ENCODE data around the gene CCL3.

The CCL3 gene

DNA sequence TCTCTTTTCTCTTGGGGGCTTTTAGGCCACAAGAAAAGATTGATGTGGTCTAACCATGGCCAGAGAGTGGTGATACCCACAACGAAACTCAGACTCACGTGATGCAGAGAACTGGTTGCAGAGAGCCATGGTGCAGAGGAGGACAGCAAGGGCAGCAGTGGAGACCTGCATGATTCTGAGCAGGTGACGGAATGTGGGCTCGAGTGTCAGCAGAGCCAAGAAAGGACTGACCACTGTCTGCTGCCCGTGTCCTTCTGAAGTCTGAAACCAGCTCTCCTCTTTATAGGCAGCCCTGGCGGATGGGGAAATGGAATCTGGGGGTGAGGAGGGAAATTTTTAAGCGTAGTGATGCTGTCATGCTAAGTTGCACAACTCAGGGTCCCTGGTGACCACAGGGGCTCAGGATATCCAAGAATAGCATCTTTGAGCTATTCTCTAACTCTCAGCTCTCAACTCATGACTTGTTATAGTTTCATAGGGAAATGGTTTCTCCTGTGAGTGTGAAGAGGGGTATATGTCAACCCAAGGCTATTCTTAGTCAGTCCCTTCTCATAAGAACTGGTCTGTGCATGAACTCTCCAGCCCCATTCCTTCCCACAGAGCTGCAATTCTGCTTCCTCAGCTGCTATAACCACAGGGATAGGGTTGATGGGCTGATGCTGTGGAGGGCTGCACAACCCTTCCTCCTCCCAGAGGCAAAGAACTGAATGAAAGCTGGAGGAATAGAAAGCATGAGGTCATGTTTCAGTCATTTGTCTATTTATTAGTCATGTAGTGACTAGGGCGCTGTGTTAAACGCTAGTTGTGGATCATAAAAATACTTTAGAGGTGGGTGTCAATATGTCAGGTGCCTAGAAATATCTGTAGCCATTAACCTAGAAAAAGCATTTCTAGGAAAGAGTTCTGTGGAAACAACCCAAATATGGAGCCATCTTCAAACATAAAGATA lies at the start of gene CCL3:
Gene CCL3, minus strand, starts transcription at position 256 of the 949 bp plus-strand sequence. Its CDS starts 85 bp downstream, at position 171.
- in situ Hi-C loops (cut with HindIII; ENCODE audit: low sequenced_read_pairs): no loop called here
- H3K4me3 ChIP-seq (ENCODE audit: low read depth, low read length): no peak within 1 kb of the TSS
- DNase-seq (ENCODE audit: low read depth, low spot score): peak; percentile 6
- TF ChIP-seq, protein P1, sequence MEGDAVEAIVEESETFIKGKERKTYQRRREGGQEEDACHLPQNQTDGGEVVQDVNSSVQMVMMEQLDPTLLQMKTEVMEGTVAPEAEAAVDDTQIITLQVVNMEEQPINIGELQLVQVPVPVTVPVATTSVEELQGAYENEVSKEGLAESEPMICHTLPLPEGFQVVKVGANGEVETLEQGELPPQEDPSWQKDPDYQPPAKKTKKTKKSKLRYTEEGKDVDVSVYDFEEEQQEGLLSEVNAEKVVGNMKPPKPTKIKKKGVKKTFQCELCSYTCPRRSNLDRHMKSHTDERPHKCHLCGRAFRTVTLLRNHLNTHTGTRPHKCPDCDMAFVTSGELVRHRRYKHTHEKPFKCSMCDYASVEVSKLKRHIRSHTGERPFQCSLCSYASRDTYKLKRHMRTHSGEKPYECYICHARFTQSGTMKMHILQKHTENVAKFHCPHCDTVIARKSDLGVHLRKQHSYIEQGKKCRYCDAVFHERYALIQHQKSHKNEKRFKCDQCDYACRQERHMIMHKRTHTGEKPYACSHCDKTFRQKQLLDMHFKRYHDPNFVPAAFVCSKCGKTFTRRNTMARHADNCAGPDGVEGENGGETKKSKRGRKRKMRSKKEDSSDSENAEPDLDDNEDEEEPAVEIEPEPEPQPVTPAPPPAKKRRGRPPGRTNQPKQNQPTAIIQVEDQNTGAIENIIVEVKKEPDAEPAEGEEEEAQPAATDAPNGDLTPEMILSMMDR (IDR thresholded peaks at IDR 0.05; ENCODE audit: low read depth, low read length): no peak

DNA sequence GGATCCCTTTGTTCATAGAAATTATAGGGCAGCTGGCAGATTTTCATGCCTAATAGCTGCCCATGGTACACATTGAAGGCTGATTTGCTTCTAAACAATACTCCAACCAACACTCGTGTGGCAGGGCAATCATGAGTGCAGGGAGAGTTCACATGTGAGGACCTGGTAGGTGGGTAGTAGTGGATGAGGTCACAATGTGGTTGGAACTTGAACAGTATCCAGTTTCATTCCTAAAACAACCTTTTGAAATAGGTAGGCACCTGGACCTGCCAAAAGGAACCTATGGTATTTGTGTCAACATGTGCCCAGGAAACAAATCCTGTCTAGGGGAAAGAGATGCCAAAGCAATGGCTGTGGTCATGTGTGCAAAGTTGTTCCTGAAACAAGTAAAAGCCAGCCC lies 46.5 kb upstream of the CCL3 start:
- TF ChIP-seq, protein P1 (IDR thresholded peaks at IDR 0.05; ENCODE audit: low read depth, low read length): no peak
- in situ Hi-C loops (cut with HindIII; ENCODE audit: low sequenced_read_pairs): no loop called here
- DNase-seq (ENCODE audit: low read depth, low spot score): no peak

DNA sequence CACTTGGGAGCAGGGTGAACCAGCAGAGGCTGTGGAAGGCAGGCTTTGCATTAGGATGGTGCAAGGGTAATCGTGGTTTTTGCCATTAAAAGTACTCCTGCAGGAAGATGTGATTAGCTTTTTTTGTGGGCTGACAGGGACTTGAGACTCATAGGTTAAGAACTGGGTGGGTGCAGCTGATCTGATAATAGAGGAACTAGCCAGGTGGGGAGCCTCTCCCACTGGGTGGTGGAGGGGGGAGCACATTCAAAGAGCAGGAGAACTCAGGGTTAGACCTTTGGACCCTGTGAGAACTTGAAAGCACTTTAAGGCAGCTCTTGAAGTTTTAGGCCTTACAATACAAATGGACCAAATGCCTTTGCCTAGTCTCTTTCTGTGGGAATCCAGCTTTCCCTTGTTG lies 46.1 kb upstream of the CCL3 start:
- in situ Hi-C loops (cut with HindIII; ENCODE audit: low sequenced_read_pairs): no loop called here
- TF ChIP-seq, protein P1 (IDR thresholded peaks at IDR 0.05; ENCODE audit: low read depth, low read length): no peak
- DNase-seq (ENCODE audit: low read depth, low spot score): no peak
- no peak overlapping the region for H3K4me3 ChIP-seq (ENCODE audit: low read depth, low read length)

More for the DNA sequence above, 46.5 kb upstream of the CCL3 start:
- no peak overlapping the region for H3K4me3 ChIP-seq (ENCODE audit: low read depth, low read length)

DNA sequence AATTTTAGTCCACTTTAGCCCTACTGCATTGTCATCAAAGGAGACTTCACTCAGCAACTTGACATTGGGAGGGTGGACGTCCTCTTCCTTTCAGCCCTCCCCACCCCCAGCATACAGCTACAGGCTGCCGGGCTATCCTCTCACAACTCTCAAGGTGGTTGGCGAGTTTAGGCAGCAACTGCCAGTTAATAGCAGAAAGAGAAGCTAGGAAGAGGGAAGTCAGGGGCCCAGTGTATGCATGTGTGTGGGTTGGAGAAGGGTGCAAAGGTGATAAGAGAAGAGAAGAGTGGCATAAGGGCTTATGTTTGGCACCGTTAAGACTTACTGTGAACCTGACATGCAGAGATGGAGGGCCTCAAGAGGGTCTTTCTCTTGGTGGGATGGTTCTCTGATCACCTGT lies 45.5 kb upstream of the CCL3 start:
- no peak overlapping the region for H3K4me3 ChIP-seq (ENCODE audit: low read depth, low read length)
- DNase-seq (ENCODE audit: low read depth, low spot score): no peak

DNA sequence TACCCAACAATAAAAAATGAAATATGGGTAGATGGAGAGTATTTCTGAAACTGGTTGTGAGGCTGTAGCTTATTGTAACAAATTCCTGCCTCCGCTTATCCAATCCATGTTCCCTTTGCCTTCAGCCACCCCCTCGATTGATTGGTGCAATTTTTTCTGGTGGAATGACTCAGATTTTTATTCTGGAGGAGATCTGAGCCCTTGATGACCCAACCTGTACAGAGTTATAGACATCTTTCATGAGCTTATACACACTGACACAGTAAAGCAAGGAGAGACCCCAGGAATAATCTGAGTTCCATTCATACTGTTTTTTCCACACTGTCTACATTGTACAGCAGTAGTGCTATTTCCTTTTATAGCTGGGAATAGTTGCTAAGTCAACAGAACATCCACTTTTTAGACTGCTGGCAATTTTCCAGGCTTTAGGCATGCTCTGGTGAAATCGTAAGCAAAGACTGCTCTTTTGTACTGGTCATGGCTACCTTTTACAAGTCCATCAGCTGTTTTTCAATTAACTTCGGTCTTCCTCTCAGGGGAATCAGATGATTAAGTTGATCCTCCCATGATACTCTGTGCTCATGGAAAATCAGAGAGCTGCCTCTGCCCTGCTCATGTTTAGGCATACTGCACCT lies 43.8 kb upstream of the CCL3 start:
- in situ Hi-C loops (cut with HindIII; ENCODE audit: low sequenced_read_pairs): no loop called here
- DNase-seq (ENCODE audit: low read depth, low spot score): peak; percentile 78
- TF ChIP-seq, protein P1 (IDR thresholded peaks at IDR 0.05; ENCODE audit: low read depth, low read length): no peak
- H3K4me3 ChIP-seq (ENCODE audit: low read depth, low read length): no peak overlapping the region

More for the DNA sequence above, 45.5 kb upstream of the CCL3 start:
- in situ Hi-C loops (cut with HindIII; ENCODE audit: low sequenced_read_pairs): no loop called here
- TF ChIP-seq, protein P1 (IDR thresholded peaks at IDR 0.05; ENCODE audit: low read depth, low read length): no peak

DNA sequence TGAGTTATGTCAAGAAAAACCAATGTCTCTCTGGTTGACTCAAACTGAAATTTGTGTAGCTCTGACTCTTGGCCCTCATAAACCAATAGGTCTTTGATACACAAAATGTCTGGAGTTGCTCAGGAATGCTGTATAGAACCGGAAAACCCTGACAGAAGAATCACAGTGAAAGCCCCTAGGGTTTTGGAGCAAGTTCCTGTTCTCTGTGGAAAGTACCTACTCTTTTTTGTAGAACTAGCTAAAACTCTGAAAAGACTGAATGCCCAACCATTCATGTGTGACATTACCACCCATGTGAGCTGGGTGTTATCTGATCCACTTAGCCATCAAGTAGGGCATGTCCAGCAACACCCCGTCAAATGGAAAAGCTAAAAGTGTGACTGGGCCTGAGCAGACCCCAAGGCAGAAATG lies 42.5 kb upstream of the CCL3 start:
- DNase-seq (ENCODE audit: low read depth, low spot score): no peak
- no peak overlapping the region for H3K4me3 ChIP-seq (ENCODE audit: low read depth, low read length)
- in situ Hi-C loops (cut with HindIII; ENCODE audit: low sequenced_read_pairs): no loop called here
- TF ChIP-seq, protein P1 (IDR thresholded peaks at IDR 0.05; ENCODE audit: low read depth, low read length): no peak
